IMR-90 (cell line): ENCODE data around the gene OVOL3. TPM values are rescaled to one million over a fixed set of nuclear protein-coding genes. Genes with fewer than 3 reads are reported as not detected.

Experiments
- ATAC-seq: fragments of 200-7000 bp; cut with Tn5 transposase; 2 replicates; pipeline ENCODE4 v1.9.1; 2020; ENCODE audit warnings: low read depth, mild to moderate bottlenecking, moderate library complexity
- BruUV-seq: library from RNA; stranded (reverse); fragments of 400-500 nt; replicated peaks from 2 replicates; lab custom pipeline; 2021; lab: Mats Ljungman, UMichigan
- CTCF ChIA-PET: fragments of 300-600 bp; formaldehyde crosslinking; extraction: SDS; loops from one replicate; lab custom pipeline; 2021; ENCODE audit warnings: antibody characterized with exemption; lab: Yijun Ruan, JAX
- POLR2A ChIA-PET: fragments of 300-600 bp; sonication (Branson Sonifier 250); formaldehyde crosslinking; loops from one replicate; lab custom pipeline; 2022; ENCODE audit warnings: antibody characterized with exemption; ENCODE audit not compliant: unreplicated experiment; lab: Charles Lee
- DNase-seq: peaks from one replicate; pipeline ENCODE4 v3.0.0; 2013
- H2AFZ ChIP-seq: replicated peaks from 2 replicates; pipeline ENCODE3; 2013; ENCODE audit warnings: low read length, mild to moderate bottlenecking; ENCODE audit not compliant: poor library complexity
- H2AK5ac ChIP-seq: 2 replicates; pipeline ENCODE4 v1.6.1; 2013; ENCODE audit warnings: low read depth, low read length, inconsistent platforms
- H2AK9ac ChIP-seq: replicated peaks from 2 replicates; pipeline ENCODE3; 2013; ENCODE audit warnings: mild to moderate bottlenecking, low read depth, low read length, moderate library complexity; ENCODE audit not compliant: poor library complexity
- H2BK120ac ChIP-seq: 2 replicates; pipeline ENCODE4 v1.6.1; 2013; ENCODE audit warnings: low read depth, low read length, inconsistent platforms
- H2BK15ac ChIP-seq: 3 replicates; pipeline ENCODE4 v1.6.1; 2013; ENCODE audit warnings: low read depth, low read length, inconsistent platforms
- H2BK20ac ChIP-seq: 2 replicates; pipeline ENCODE4 v1.6.1; 2013; ENCODE audit warnings: low read depth, mild to moderate bottlenecking, inconsistent platforms, low read length, moderate library complexity
- H2BK5ac ChIP-seq: 2 replicates; pipeline ENCODE4 v1.6.1; 2013; ENCODE audit warnings: mild to moderate bottlenecking, low read depth, low read length, inconsistent platforms; ENCODE audit not compliant: poor library complexity, severe bottlenecking
- H3K14ac ChIP-seq: replicated peaks from 2 replicates; pipeline ENCODE4 v1.6.1; 2013; ENCODE audit warnings: low read depth, low read length, inconsistent platforms
- H3K18ac ChIP-seq: 2 replicates; pipeline ENCODE4 v1.6.1; 2013; ENCODE audit warnings: low read depth, low read length, control low read depth
- H3K23ac ChIP-seq: 2 replicates; pipeline ENCODE4 v1.6.1; 2013; ENCODE audit warnings: low read depth, low read length, inconsistent platforms
- H3K27ac ChIP-seq: 2 replicates; pipeline ENCODE4 v1.5.1; 2013; ENCODE audit warnings: mild to moderate bottlenecking, control low read depth, low read length; ENCODE audit not compliant: insufficient read depth
- H3K27me3 ChIP-seq: 2 replicates; pipeline ENCODE4 v1.6.1; 2013; ENCODE audit warnings: low read length; ENCODE audit not compliant: control insufficient read depth, insufficient read depth
- H3K36me3 ChIP-seq: 2 replicates; pipeline ENCODE4 v1.6.1; 2013; ENCODE audit warnings: low read length, mixed read lengths; ENCODE audit not compliant: control insufficient read depth, insufficient read depth
- H3K4ac ChIP-seq: 2 replicates; pipeline ENCODE4 v1.6.1; 2013; ENCODE audit warnings: low read depth, low read length, inconsistent platforms
- H3K4me1 ChIP-seq: 2 replicates; pipeline ENCODE4 v1.6.1; 2013; ENCODE audit warnings: low read length, mixed read lengths; ENCODE audit not compliant: control insufficient read depth, insufficient read depth
- H3K4me2 ChIP-seq: 2 replicates; pipeline ENCODE4 v1.6.1; 2013; ENCODE audit warnings: low read depth, mild to moderate bottlenecking, control low read depth, low read length, moderate library complexity
- H3K4me3 ChIP-seq: 2 replicates; pipeline ENCODE4 v1.5.1; 2013; ENCODE audit warnings: low read depth, mild to moderate bottlenecking, control low read depth, low read length, moderate library complexity; ENCODE audit not compliant: insufficient read depth
- H3K56ac ChIP-seq: 2 replicates; pipeline ENCODE4 v1.6.1; 2013; ENCODE audit warnings: low read length, inconsistent platforms; ENCODE audit not compliant: insufficient read depth; ENCODE audit errors: extremely low read depth
- H3K79me1 ChIP-seq, 2 experiments: 2 replicates each; pipeline ENCODE4 v1.6.1; 2013; ENCODE audit warnings: low read length in 2 of 2, inconsistent platforms in 1 of 2, low read depth in 1 of 2
- H3K9ac ChIP-seq: 2 replicates; pipeline ENCODE4 v1.6.1; 2013; ENCODE audit warnings: low read depth, low read length, control low read depth
- H3K9me1 ChIP-seq: 2 replicates; pipeline ENCODE4 v1.6.1; 2013; ENCODE audit warnings: low read length, inconsistent platforms; ENCODE audit not compliant: insufficient read depth
- H3K9me3 ChIP-seq: 2 replicates; pipeline ENCODE4 v1.6.1; 2013; ENCODE audit warnings: low read length; ENCODE audit not compliant: control insufficient read depth, insufficient read depth
- H4K20me1 ChIP-seq: 2 replicates; pipeline ENCODE4 v1.6.1; 2013; ENCODE audit warnings: low read length, inconsistent platforms; ENCODE audit not compliant: insufficient read depth
- H4K5ac ChIP-seq: 2 replicates; pipeline ENCODE4 v1.6.1; 2013; ENCODE audit warnings: mild to moderate bottlenecking, low read depth, low read length, control low read depth
- H4K8ac ChIP-seq, 2 experiments: 2 replicates each; pipeline ENCODE4 v1.6.1; 2013; ENCODE audit warnings: low read depth in 2 of 2, low read length in 2 of 2, control low read depth in 1 of 2, inconsistent platforms in 1 of 2
- H4K91ac ChIP-seq: 2 replicates; pipeline ENCODE4 v1.6.1; 2013; ENCODE audit warnings: low read depth, low read length, inconsistent platforms; ENCODE audit not compliant: insufficient read depth
- BHLHE40 ChIP-seq: fragments of 150-350 bp; IDR thresholded peaks from 2 replicates; pipeline ENCODE4 v1.6.1; 2016; ENCODE audit warnings: mild to moderate bottlenecking, low read depth, low read length
- CHD1 ChIP-seq: IDR thresholded peaks from 2 replicates; pipeline ENCODE4 v1.6.1; 2012; ENCODE audit warnings: low read depth, low read length, improper control_type of control experiment
- CTCF ChIP-seq: conservative IDR thresholded peaks from 2 replicates; pipeline ENCODE4 v1.5.1; 2012; ENCODE audit warnings: mild to moderate bottlenecking, low read depth, low read length, improper control_type of control experiment
- ELK1 ChIP-seq: fragments of 150-350 bp; IDR thresholded peaks from 2 replicates; pipeline ENCODE4 v1.6.1; 2016; ENCODE audit warnings: low read depth, mild to moderate bottlenecking, low read length, moderate library complexity, borderline replicate concordance
- FOS ChIP-seq: fragments of 150-350 bp; IDR thresholded peaks from 2 replicates; pipeline ENCODE4 v1.6.1; 2016; ENCODE audit warnings: low read depth, low read length
- MAFK ChIP-seq: IDR thresholded peaks from 2 replicates; pipeline ENCODE4 v1.6.1; 2012; ENCODE audit warnings: low read depth, low read length, improper control_type of control experiment
- MAZ ChIP-seq: IDR thresholded peaks from 2 replicates; pipeline ENCODE4 v1.6.1; 2012; ENCODE audit warnings: low read depth, mild to moderate bottlenecking, low read length, improper control_type of control experiment, moderate library complexity, borderline replicate concordance
- MXI1 ChIP-seq: IDR thresholded peaks from 2 replicates; pipeline ENCODE4 v1.6.1; 2012; ENCODE audit warnings: low read depth, mild to moderate bottlenecking, low read length, moderate library complexity, borderline replicate concordance
- NFE2L2 ChIP-seq: fragments of 150-350 bp; IDR thresholded peaks from 2 replicates; pipeline ENCODE4 v1.6.1; 2016; ENCODE audit warnings: low read depth, mild to moderate bottlenecking, low read length
- POLR2A ChIP-seq: IDR thresholded peaks from 2 replicates; pipeline ENCODE4 v1.6.1; 2012; ENCODE audit warnings: mild to moderate bottlenecking, low read depth, low read length
- RAD21 ChIP-seq: IDR thresholded peaks from 2 replicates; pipeline ENCODE4 v1.6.1; 2012; ENCODE audit warnings: low read length, improper control_type of control experiment
- RFX5 ChIP-seq: IDR thresholded peaks from 2 replicates; pipeline ENCODE4 v1.8.0; 2012; ENCODE audit warnings: low read depth, mild to moderate bottlenecking, low read length, moderate library complexity
- USF2 ChIP-seq: fragments of 150-350 bp; IDR thresholded peaks from 2 replicates; pipeline ENCODE4 v1.6.1; 2017; ENCODE audit warnings: mild to moderate bottlenecking, antibody characterized with exemption, low read length, low read depth
- WGBS, 2 experiments: methylation state at CpG; one replicate each; pipeline versions ENCODE4 v1.1.5 to v1.1.7; 2013; ENCODE audit warnings: missing lambda C conversion rate in 2 of 2; ENCODE audit not compliant: insufficient read length in 1 of 2; ENCODE audit errors: extremely low coverage in 2 of 2; 5-methylcytosine and 5-hydroxymethylcytosine counted together
- dilution Hi-C: fragments of 300-500 bp; cut with HindIII; formaldehyde crosslinking; loops from one replicate; pipeline ENCODE4 v1.14.3; 2018; ENCODE audit warnings: low sequenced_read_pairs; ENCODE audit not compliant: unreplicated experiment
- in situ Hi-C: fragments of 300-500 bp; cut with MboI; formaldehyde crosslinking; loops from 3 replicates; pipeline ENCODE4 v1.14.3; 2019; ENCODE audit warnings: low sequenced_read_pairs, inconsistent platforms, mixed read lengths
- intact Hi-C: fragments of 100-400 bp; cut with micrococcal nuclease; formaldehyde crosslinking; loops from 2 replicates; pipeline ENCODE4 v1.10.0; 2022
- polyA plus RNA-seq, 3 experiments: library from polyadenylated mRNA; depleted of rRNA; stranded (reverse); fragments of >200 nt; gene quantifications; 2 replicates each; pipeline ENCODE4 v1.2.3, GENCODE V29; 2012; ENCODE audit warnings: low replicate concordance in 1 of 3
- total RNA-seq: library from RNA; depleted of rRNA; stranded (reverse); fragments of >200 nt; gene quantifications from 2 replicates; pipeline ENCODE4 v1.2.3, GENCODE V29; 2012

OVOL3 gene
- total and polyA plus RNA-seq, 2 of the 4 experiments (the other 2 are of a cell fraction): not detected

DNA sequence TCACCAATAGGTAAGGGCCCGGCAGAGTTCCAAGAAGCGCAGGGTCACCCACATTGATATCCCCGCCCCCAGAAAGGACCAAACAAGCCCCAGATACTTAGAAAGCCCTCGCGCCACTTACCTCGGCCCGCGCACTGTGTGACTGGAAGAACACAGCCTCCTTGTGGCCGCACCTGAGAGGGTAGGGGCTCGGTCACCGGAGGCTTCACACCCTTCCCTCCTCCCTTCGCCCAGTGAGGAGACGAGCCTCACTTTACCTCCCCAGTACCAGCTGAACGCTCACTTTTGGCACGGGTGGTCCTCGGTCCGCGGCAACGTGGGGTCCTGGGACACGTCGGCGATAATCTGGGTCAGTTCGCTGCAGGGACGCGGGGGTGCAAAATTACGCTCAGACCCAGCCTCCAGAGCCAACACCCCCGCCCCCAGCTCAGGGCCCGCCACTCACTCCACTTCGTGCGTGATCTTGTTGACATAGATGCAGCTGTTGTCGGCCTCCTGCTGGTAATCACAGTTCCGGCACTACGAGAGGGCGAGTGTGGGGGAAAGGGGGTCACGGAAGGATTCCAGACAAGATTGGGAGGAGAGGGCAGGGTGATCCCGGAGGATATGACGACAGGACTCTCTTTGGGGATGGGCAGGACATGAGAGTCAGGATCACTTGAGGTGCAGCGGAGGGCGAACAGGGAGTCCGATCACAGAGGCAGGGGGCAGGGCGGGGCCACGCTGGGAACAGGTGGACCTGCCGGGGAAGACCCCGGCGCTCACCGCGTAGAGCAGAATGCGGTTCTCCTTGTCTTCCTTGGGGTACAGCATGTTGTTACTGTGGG lies 3.2 kb downstream of the OVOL3 start:
- peak overlapping the region; percentile 97 for H2AK9ac ChIP-seq
- no peaks in the 10 kb centered on the region for H3K27me3 ChIP-seq
- H3K9me1 ChIP-seq: 0 out of 2 replicates have a peak, but pooled peaks cover 6% of the 10 kb centered on the region
- peak overlapping the region; percentile 65 for H3K27ac ChIP-seq
- no peak overlapping the region for H2BK20ac ChIP-seq
- intact Hi-C loops (loop anchor here (2.0 kb wide), 2 partner anchors 27 to 53 kb away; partner anchors contain the start of gene CAPNS1), in situ Hi-C loops (no loop called here), dilution Hi-C loops (no loop called here)
- POLR2A ChIA-PET: no interaction called here
- peak; percentile 1; the same call in 1 of the 2 replicates for ATAC-seq
- H3K9me3 ChIP-seq: no peaks in the 10 kb centered on the region
- peak overlapping the region; percentile 26; the same call in 1 of the 2 replicates for H4K91ac ChIP-seq
- H2AK5ac ChIP-seq: peak overlapping the region; percentile 37; the same call in 1 of the 2 replicates
- H4K20me1 ChIP-seq: peaks cover 8% of the 10 kb centered on the region
- CTCF ChIA-PET: interaction anchor here (2.3 to 3.5 kb wide), 2 partner anchors 13 to 53 kb away, joined by 6 to 14 read pairs; no protein-coding TSS in a partner anchor
- no TSS peak for BruUV-seq
- H3K36me3 ChIP-seq: peaks cover 18% of the 10 kb centered on the region
- peak; percentile 30 for DNase-seq
- H3K9ac ChIP-seq: peak overlapping the region; percentile 70
- H2BK15ac ChIP-seq: no peak overlapping the region
- H3K4ac ChIP-seq: peak overlapping the region; percentile 39
- peak overlapping the region; percentile 13 for H3K56ac ChIP-seq
- peak overlapping the region; percentile 59 for H3K23ac ChIP-seq
- peak overlapping the region; percentile 91 for H3K4me2 ChIP-seq
- H2BK5ac ChIP-seq: peak overlapping the region; percentile 51
- H3K4me3 ChIP-seq: peak overlapping the region; percentile 60
- peak overlapping the region; percentile 22 for H4K5ac ChIP-seq
- peak overlapping the region; percentile 89 for H2AFZ ChIP-seq
- H2BK120ac ChIP-seq: no peak overlapping the region; the same call in 1 of the 2 replicates
- peaks cover 27 to 52% of the 10 kb centered on the region in 2 experiments for H3K79me1 ChIP-seq
- H3K18ac ChIP-seq: peak overlapping the region; percentile 2; the same call in 1 of the 2 replicates
- H3K14ac ChIP-seq: peak overlapping the region; percentile 29
- WGBS, 2 experiments: 3% methylated on average over 10 of the region's 48 CpGs; no CpG with 5 or more reads in 1 of the 2 experiments
- H4K8ac ChIP-seq: peak overlapping the region; percentile 48 to 74; a peak in 3 of 4 replicates
- peaks cover 7% of the 10 kb centered on the region for H3K4me1 ChIP-seq
- TF ChIP-seq USF2 (no peak), FOS (no peak), MAFK (no peak), ELK1 (no peak), BHLHE40 (peak; percentile 32; the same call in 1 of the 2 replicates), CTCF (peak; percentile 24; the same call in 1 of the 2 replicates), NFE2L2 (no peak), MXI1 (no peak), RFX5 (no peak), MAZ (peak; percentile 39; the same call in 1 of the 2 replicates), POLR2A (0 out of 2 replicates have a peak, but pooled peaks have one; percentile 32), CHD1 (no peak), RAD21 (0 out of 2 replicates have a peak, but pooled peaks have one; percentile 11)
